Astrocyte of the cerebellum (primary cell): ENCODE measurements around the gene EOGT.

Experiments used
- DNase-seq: peaks from one replicate; pipeline ENCODE4 v3.0.0-alpha.2; 2011; ENCODE audit warnings: low read depth
- H3K4me3 ChIP-seq: 2 replicates; pipeline ENCODE4 v1.5.1; 2011; ENCODE audit warnings: mild to moderate bottlenecking, low read depth, low read length, moderate library complexity
- in situ Hi-C: cut with HindIII; loops from 2 replicates; pipeline ENCODE4 v1.10.0; 2017; ENCODE audit warnings: low sequenced_read_pairs
- TF ChIP-seq, protein P1 (sequence below): IDR thresholded peaks from 2 replicates; pipeline ENCODE4 v1.5.1; 2012; ENCODE audit warnings: low read length, low read depth, moderate library complexity, mild to moderate bottlenecking; ENCODE audit errors: missing control alignments

EOGT gene

DNA sequence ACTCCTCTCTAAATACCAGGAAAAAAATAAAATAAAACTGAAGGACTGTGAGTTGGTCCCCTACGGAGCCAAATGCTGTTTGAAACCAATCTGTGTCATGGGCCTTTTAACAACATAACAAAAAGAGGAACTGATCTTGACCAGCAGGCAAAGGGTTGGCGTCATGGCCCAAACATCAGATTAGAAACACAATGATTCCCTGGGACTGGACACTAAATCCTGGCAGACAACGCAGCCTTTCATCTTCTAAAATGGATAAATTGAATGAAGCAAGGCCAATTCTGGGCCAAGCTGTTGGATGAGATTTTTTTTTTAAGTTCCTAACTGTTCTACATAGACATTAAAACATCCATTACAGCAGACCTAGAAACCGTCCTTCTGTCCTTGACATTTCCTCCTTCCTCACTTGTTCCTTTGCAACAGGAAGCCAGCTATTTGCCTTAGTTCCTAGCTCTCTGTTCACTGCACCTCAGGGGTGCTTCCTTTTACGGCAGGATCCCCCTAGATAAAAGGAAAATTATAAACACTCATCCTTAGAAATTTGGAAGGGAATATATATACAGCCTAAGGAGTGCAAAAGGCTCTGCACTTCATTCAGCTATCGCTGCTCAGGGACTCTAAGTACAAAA is 59.6 kb downstream of the EOGT start:
- in situ Hi-C loops, result no loop called here
- DNase-seq, result no peak
- TF ChIP-seq, protein P1, sequence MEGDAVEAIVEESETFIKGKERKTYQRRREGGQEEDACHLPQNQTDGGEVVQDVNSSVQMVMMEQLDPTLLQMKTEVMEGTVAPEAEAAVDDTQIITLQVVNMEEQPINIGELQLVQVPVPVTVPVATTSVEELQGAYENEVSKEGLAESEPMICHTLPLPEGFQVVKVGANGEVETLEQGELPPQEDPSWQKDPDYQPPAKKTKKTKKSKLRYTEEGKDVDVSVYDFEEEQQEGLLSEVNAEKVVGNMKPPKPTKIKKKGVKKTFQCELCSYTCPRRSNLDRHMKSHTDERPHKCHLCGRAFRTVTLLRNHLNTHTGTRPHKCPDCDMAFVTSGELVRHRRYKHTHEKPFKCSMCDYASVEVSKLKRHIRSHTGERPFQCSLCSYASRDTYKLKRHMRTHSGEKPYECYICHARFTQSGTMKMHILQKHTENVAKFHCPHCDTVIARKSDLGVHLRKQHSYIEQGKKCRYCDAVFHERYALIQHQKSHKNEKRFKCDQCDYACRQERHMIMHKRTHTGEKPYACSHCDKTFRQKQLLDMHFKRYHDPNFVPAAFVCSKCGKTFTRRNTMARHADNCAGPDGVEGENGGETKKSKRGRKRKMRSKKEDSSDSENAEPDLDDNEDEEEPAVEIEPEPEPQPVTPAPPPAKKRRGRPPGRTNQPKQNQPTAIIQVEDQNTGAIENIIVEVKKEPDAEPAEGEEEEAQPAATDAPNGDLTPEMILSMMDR, result no peak
- H3K4me3 ChIP-seq, result no peak overlapping the region

DNA sequence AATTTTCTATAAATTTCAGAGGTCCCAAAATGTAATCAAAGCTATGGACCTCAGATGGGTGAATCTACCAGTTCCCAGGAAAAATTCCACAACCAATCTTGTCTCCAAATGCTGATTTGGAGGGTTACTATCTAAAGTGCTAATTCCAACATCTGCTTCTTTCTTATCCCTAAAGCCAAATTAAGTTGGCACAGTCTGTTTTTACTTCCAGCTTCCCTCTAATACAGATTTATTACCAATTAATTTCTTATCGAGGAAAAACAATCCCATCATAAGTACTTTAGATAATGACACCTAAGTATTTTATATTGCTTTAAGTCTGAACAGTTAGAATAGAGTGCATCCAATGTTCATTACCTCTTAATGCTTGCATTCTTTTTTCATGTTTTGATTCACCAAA is 68.3 kb downstream of the EOGT start:
- H3K4me3 ChIP-seq, result no peak overlapping the region
- in situ Hi-C loops, result no loop called here
- DNase-seq, result no peak
- TF ChIP-seq, protein P1, result no peak

DNA sequence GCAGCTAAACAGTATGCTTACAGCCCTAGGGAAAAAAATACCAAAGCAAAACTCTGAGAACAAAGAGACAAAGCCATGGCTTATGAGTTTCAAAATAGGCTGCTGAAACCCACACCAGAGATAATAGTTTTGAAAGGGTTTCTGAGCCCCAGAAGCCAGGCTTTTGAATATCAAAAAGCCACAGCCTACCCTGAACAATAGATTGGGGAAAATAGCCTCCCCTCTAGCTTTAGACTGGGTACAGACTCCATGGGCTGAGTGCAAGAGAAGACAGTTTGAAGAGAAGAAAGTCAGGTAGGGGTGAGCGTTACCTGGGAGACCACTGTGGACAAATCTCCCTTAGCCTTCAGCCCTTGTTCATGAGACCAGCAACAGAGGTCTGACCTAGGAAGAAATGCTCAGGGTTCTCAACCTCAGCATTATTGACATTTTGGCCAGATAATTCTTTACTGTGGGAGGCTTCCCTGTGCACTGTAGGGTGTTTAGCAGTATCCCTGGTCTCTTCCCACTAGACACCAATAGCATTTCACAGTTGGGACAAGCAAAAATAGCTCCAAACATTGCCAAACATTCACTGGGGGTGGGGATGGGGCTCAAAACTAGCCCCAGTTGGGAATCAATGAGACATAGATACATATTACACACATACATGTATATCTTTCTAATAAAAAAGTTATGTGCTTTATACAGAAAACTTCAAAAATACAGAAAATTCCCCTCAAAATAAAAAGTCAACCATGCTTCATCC is 69.6 kb downstream of the EOGT start:
- no peak for DNase-seq
- H3K4me3 ChIP-seq, result no peak overlapping the region
- TF ChIP-seq, protein P1, result no peak
- in situ Hi-C loops, result no loop called here

DNA sequence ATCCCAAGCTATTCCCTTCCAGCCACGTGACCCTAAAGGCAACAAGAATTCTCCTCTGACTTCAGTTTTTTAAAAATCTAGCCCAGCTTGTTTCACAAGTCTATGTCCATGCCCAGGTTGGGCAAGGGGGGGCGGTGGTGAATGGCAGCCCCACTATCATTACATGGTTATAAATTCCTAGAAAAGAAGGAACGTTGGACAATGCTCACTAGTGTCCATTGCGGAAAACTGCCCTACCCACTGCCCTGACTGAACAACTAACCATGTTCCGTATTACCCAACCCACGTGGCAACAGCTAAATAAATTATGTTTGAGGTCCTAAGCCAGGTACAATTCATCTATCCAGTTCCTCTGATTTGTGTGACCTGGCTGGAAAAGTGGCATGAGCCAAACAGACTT is 72.4 kb downstream of the EOGT start:
- TF ChIP-seq, protein P1, result no peak
- no peak overlapping the region for H3K4me3 ChIP-seq
- no peak for DNase-seq
- in situ Hi-C loops, result no loop called here

DNA sequence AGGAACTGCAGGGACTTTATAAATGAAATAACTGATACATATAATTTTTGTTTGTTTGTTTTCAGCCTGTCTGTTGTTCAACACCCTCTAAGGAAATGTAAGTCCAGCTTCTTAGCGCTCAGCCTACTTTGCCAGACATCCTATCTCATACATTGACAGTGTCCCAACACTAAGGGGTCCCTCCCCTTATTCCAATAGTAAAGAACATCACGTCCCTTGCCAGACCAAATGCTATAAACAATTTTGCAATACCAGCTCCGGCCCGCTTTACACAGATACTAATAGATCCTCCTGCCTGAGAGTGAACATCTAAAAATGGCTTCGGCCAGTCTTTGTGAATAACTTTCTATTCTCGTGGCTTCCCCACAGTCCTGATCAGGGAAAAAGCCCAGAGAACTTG is 76.6 kb downstream of the EOGT start:
- in situ Hi-C loops, result no loop called here
- H3K4me3 ChIP-seq, result no peak overlapping the region
- DNase-seq, result no peak
- TF ChIP-seq, protein P1, result no peak

DNA sequence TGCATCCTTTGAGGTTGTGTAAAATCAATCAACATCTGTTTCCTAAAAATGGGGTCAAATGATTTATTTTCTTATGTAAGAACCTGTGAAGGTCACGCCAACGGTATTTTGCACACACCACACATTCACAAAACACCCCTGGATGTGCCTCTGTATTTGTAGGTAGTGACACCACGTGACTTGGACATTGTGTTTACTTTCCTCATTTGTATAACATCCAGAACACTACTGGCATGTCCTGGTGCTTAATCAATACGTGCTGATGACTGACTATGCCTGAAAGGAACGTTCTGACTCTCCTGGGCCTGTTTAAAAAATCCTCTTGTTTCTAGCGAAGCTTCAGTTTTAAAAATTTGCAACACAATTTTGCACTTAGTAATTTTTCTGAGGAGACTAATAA is 77.7 kb downstream of the EOGT start:
- no peak for DNase-seq
- no peak overlapping the region for H3K4me3 ChIP-seq
- in situ Hi-C loops, result no loop called here
- TF ChIP-seq, protein P1, result no peak
